ENCODE results near the gene RELCH.
A peak's percentile ranks its signal among the peaks of the same experiment; 100 is the strongest.

The RELCH gene

GRCh38 chr18:62340996-62341395 lies 153.9 kb downstream of the RELCH start:
- no peak for DNase-seq

DNA sequence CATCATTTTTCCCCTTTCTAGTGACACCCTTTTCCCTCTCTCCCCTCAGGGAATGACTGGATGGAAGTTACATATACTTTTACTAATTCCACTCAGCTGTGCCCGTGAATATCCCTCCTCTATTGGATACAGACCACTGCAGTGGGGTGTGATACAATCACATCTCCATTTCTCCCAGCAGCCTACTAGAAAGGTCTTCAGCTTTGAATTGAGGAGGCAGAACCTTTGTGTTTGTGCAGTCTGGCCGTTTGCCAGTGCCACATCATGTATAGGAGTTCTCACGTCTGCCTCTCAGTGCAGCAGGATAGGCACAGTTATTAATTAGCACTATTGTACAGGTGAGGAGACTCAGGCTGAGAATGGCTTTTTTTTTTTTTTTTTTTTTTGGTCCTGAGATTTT lies 154.4 kb downstream of the RELCH start:
- no peak for DNase-seq

DNA sequence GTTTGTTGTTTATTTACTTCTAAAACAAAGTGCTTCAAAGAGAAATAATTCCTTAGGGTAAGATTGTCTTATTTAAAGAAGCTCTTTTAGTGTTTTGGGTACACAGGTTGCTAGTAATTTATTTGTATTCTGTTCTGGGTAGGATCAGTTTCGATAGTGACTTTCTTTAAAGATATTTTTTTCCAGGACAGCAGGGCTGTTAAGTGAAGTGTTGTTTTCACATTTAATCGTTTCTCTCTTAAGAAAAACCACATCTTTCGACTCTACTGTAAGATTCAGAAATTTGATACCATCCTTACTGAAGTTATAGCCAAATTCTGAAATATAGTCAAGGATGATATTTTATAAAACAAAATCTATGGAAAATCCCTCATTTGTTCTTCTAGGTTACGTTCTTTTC lies 155.8 kb downstream of the RELCH start:
- DNase-seq = no peak

DNA sequence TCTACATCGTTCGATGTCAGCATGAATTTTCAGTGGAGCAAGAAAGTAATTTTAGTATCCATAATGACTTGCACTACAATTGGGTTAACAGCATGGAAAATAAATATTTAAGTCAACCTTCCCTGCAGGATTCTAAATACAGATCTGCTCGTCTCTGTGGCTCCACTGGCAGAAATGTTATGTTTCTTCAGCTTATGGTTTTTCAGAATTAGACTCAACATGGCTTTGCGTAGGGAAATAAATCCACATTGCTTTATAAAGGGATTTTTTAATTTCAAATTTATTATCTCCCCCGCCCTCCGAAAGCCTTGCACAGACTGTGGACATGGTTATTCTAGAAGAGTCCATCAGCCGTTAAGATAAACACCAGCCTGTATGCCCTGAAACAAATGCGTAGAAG lies 156.3 kb downstream of the RELCH start:
- no peak for DNase-seq

- no peak for DNase-seq
Observed at GRCh38 chr18:62345909-62346308, 158.9 kb downstream of the RELCH start.

DNA sequence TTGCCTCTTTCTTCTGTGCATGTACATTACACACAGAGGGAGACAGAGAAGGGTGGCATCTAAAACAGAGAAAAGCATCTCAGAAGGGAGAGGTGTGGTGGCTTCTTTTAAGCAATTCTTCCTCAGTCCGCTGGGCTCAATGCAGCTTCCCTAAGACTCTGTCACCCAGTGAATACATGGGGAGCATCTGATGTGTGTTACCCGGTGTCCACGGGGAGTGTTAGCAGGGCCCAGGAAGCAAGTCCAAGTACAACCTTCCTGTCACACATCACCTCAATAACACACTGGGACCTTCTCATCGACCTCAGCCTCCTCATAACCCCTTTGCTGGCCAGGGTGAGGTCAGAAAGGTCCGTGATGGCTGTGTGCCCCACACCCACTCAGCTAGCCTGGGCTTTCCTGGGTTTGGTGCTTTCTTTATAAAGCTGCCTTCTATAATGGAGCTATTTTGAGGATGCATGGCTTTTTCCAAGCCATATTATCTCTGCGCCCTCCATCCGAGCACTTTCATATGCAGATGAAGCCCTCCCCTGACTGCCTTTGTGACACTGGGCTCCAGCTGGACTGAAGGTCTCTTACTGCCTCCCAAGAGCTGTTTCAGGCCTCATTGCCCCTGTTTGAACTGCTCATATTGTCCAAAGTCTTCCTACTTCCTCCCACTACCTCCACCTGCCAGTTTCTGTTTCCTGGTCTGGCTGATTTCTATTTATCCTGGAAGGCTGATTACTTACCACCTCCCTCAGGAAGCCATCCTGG lies 159.5 kb downstream of the RELCH start:
- DNase-seq = no peak

DNA sequence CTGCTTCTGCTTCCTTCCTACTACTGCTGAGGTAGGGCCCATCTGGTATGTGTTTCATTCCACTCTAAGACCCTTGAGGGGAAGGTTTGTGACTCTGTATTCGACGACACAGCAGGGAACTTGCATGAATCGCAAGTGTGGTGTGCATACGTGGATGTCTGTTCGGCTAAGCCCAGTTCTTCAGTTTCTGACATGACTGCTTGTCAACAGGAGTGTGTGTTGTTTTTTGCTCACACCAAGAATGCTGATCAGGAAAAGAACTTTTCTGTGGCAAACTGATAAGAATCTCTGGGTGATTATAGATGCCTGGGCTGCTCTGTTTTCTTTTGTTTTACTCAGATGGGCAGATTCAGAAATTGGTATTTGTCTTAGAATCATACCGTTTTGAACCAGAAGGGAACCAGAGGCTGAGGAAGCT lies 160.0 kb downstream of the RELCH start:
- no peak for DNase-seq

GRCh38 chr18:62348474-62348873 lies 161.4 kb downstream of the RELCH start:
- DNase-seq = no peak

- no peak for DNase-seq
Observed at GRCh38 chr18:62353170-62353569, 166.1 kb downstream of the RELCH start.

DNA sequence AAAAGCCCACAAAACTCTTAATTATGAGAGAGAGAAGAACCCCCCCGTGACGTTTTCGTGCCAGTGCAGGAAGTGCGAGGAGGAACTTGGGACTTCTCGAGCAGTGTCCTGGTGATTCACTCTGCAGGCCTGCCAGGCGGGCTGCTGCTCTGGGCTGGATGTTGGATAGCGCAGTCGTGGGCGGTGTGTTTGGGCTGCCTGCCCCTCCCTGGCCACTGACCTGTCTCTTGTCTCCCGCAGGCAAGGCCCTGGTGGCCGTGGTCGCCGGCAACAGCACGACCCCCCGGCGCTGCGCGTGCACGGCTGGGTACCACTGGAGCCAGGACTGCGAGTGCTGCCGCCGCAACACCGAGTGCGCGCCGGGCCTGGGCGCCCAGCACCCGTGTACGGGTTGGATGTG lies 167.1 kb downstream of the RELCH start:
- peak; percentile 47 for DNase-seq

DNA sequence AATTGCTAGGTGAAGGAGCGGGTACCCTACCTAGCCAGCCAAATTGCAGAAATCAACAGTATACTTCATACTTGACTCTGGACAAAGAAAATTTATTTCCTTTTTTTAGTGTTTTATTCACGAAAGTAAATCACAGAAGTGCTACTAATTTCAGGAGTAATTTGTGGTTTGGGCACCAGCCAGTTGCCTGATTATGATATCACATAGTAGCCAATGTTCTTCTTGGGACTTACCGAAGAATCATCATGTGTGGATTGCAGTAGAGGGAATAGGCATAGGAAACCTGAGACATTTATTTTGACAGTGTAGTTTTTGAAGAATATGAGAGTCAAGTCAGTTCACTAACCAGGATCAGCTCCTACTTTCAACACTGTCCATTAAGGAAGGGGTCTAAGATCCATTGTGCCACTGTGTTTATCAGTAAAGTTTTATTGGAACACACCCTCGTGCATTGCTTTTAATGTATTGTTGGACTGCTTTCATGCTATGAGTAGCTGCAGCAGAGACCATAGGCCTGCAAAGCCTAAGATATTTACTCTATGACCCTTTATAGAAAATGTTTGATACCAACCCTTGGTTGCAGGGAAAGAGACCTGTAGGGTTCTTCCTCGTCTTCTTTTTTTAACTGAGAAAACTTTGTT lies 170.1 kb downstream of the RELCH start:
- no peak for DNase-seq

All from MV-4-11 (cell line).